Activated CD4-positive, CD25-positive, alpha-beta regulatory T cell treated with anti-CD3 and anti-CD28 coated beads, Interleukin-2, amount 50 U/mL, for 24 hours (primary cell): ENCODE data around the gene EIPR1.
A peak's percentile ranks its signal among the peaks of the same experiment; 100 is the strongest.

ENCODE experiments used
- ATAC-seq, 2 donors: fragments of 150-1000 bp; cut with Tn5 transposase; one replicate each; pipeline ENCODE4 v1.10.0; 2021; ENCODE audit warnings: mild to moderate bottlenecking in 1 of 2, moderate library complexity in 1 of 2

The EIPR1 gene

DNA sequence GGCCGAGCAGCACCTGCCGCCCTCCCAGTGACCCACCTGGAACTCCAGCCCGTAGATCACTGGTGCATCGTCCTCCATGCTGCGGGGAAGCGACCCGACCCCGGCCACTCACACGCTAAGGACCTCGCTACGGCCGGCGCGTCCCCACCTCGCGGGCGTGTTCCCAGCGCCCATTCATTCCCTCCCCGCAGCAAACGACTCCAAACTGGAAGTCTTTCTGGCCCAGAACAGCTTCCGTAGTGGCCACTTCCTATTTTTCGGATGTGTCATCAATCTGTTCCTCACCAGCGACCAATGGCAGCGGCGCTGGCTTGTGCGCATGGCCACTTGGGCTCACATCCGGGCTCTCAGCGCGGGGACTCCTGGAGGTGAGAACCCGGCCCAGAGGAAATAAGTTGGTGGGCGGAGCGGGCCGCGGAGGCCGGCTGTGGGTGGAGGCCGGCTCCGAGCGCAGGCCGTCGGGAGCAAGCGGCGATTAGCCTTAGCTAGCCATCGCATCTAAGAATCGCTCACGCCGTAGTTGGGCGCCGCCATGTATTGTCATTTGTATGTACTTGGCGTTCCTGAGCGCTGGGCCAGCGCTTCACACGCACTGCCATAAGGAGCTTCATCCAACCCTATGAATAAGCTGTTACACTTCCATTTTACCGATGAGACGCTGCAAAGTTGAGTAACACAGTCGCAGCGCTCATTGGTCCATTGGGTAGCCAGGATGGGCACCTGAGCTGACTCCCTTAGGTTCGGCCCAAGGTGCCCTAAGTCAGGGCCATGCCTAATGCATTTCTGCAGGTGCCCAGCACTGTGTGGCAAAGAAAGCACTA lies at the start of gene EIPR1:
TSS of gene EIPR1 (minus strand) at position 207 of the 821 bp plus-strand sequence. CDS start at position 78, 129 bp downstream.
- peak; percentile 85 to 88 for ATAC-seq

DNA sequence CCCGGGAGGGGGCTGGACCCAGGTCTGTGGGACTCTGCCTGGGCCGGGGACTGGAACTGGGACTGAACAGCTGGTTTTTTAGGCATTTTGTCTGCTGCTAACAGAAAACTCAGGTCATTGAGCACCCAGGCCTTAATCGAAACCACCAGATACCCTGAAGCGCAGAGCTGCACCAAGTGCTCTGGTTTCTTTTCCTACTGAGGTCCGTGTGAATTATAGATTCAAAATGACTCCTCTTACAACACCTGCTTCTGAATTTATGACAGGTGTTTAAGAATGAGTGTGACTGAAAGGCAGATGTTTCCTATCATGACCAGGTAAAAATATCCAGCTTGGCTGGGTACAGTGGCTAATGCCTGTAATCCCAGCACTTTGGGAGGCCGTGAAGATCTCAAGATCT lies 49.7 kb upstream of the EIPR1 start:
- no peak for ATAC-seq

- ATAC-seq: no peak
These were observed 49.0 kb upstream of the EIPR1 start for GRCh38 chr2:3426615-3427014.

- ATAC-seq: no peak
These were observed 46.7 kb upstream of the EIPR1 start for GRCh38 chr2:3424171-3424795.

DNA sequence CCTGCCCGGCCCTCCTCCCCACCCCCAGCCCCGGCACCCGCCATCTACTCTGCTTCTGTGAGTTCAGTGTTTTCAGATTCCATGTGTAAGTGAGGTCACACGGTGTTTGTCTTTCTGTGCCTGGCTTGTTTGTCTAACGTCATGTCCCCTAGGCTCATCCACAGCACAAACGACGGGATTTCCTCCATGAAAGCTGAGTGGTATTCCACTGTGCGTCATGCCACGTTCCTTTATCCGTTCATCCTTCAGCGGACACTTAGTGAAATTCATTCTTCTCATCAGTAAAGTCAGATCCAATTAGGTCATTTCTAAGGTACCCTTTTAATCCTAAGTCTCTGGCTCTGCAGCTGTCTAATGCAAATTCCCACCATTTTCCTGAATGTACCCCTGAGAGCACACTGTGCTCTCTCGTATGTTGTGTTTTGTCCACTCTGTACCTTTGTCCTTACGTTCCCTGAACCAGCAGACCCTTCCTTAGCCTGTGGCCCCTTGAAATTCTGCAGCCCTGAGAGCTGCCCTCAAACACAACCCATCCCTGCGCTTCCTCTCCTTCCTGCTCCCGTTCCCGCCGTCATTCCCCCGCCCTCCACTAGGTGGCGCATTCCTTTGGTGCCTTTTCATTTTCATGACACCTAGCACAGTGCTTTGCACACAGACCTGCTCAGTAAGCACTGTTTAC lies 46.0 kb upstream of the EIPR1 start:
- ATAC-seq: peak; percentile 56 to 68

GRCh38 chr2:3422161-3422779 lies 44.7 kb upstream of the EIPR1 start:
- no peak for ATAC-seq

- no peak for ATAC-seq
These were observed 44.0 kb upstream of the EIPR1 start for GRCh38 chr2:3421580-3421979.

GRCh38 chr2:3420769-3421397 lies 43.3 kb upstream of the EIPR1 start:
- no peak for ATAC-seq

- ATAC-seq: no peak
These were observed 42.6 kb upstream of the EIPR1 start for GRCh38 chr2:3420076-3420768.

- no peak for ATAC-seq
These were observed 41.3 kb upstream of the EIPR1 start for GRCh38 chr2:3418766-3419404.

DNA sequence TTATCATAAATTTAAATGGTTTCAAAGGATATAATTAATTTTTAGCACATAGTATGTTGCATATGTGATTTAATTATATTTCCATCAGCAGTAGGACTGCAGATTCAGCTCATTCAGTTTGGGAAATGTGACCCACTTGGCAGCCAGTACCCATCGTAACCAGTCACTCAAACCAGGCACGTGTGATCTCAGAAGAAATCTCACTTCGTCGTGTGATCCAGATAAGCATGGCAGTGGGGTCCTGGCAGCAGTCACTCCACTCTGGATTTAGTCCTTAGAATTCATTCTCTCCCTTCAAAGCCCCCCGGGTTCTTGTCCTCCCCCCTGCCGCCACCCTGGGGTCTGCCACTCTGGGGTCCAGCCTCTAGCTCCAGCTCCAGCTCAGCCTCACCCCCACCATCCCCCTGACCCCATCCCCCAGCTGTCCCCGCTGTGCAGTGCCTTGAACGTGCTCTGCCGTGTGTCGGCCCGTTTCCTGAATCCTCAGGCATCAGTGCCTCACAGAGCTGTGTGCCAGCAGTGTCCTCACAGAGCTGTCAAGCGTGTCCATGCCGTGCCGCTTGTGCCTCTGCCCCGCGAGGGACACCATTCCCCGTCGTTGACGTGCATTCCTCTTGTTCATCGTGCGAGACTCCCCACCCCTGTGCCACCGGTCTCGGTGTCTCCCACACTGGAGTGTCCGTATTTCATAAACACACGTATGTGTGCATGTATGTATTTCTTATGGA lies 36.7 kb upstream of the EIPR1 start:
- no peak for ATAC-seq

DNA sequence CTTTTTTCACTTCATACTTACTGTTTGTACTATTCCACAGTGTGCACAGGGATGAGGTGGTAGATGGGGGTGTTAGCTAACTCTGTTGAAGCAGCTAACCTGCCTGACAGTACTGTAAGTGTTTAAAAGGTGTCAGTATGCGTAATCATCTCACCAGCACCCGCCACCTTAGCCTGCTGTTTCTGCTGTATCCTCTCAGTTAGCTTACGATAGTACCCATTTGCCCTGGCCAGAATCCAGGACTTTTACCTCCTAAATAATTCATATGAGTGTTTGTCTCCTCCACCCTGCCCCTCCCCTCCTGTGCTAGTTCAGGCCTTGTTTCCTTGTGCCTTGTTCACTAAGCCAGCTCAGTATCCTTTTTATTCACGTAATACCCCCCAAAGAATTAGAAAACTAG lies 36.1 kb upstream of the EIPR1 start:
- ATAC-seq: no peak

GRCh38 chr2:3411103-3411502 lies 33.5 kb upstream of the EIPR1 start:
- ATAC-seq: no peak

GRCh38 chr2:3409627-3410170 lies 32.1 kb upstream of the EIPR1 start:
- no peak for ATAC-seq

DNA sequence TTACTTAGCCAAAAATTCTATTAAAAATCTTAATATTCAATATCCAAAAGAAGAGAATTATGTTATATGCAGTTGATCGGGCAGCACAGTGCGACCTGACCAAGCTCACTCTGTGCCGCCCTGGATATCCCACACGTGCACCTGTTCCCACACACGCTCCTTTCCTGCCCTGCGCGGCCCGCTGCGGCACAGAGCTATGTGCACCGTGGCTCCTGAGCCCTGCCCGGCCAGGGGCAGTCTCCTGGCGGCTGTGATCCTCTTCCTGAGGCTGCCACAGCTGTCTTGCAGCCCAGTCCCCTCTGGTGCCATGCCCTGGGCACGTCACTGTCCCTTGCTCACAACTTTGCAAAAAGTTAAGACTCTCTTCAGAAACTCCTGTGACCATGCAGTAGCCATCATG lies 31.2 kb upstream of the EIPR1 start:
- no peak for ATAC-seq

DNA sequence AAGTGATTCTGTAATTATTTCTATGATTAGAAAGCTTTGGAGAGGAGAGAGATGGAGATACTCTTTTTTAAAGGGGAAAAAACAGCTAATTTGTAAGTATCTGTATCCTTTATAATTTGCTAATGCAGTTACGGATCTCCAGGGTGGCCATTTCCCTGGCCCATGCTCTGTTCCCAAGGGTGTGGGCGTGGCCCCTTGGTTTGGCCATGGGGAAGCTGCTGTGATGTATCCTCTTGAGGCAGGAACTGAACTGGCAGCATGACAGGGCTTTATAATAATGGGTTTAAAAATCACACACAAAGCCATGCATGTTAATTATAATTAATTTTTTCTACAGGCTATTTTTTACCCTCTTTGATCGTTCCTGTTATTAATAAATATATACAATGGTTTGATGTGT lies 28.9 kb upstream of the EIPR1 start:
- no peak for ATAC-seq

DNA sequence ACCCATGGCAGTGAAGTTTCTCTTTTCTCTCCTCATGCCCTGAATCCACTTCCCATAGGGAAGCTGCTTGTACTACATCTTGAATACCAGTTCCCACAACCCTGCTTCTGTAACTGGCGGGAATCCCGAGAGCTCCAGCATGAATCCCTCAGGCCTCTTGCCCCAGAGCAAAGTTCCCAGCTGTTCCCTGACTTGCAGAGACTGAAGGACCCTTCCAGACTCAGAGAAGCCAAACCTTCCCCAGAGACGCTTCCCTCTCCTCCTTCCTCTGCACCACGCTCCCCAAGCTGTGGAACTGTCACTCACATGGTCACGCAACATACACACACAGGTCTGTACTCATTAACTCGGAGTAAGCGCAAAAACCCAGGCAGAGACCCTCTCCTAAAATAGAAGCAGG lies 28.3 kb upstream of the EIPR1 start:
- no peak for ATAC-seq

DNA sequence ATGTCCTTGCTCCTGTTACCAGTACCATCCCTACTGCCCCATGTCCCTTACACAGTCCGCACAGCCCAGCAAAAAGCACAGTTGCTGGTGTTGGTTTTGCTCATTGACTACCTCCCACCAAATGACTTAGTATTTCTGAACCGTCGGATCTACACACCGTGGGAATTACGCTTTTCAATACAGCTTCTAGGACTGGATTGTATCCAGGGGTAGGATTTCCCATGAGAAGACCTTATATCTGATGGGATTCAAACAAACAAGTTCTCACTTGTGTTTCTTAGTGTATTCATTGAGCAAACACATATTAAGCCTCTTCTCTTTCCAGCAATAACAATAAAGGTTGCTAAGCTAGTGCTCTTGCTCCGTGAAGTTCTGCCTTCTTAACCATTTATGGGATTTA lies 27.7 kb upstream of the EIPR1 start:
- no peak for ATAC-seq

DNA sequence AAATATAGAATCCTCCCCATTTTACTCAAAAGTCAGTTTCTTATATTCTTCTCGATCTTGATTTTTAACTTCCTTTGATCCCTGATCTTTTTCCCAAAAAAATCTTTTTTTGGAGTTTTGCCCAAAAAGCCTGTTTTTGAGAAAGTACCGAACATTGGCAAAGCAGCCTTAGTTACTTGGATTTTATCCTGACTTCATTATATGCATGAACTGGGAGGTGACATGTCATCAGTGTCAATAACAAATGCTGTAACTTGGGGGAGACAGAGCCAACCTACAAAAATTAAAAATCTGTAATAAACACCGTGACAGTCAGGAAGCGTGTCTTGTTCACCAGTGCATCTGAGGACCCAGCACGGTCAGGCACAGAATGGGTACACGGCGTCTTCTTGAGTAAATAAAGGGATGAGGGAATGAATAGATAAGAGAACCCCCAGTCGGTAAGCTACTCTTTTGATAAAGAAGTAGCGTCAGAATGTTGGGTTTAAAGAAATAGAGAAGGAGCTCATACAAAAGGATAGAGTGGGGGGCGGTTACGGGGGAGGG lies 26.8 kb upstream of the EIPR1 start:
- ATAC-seq: no peak

DNA sequence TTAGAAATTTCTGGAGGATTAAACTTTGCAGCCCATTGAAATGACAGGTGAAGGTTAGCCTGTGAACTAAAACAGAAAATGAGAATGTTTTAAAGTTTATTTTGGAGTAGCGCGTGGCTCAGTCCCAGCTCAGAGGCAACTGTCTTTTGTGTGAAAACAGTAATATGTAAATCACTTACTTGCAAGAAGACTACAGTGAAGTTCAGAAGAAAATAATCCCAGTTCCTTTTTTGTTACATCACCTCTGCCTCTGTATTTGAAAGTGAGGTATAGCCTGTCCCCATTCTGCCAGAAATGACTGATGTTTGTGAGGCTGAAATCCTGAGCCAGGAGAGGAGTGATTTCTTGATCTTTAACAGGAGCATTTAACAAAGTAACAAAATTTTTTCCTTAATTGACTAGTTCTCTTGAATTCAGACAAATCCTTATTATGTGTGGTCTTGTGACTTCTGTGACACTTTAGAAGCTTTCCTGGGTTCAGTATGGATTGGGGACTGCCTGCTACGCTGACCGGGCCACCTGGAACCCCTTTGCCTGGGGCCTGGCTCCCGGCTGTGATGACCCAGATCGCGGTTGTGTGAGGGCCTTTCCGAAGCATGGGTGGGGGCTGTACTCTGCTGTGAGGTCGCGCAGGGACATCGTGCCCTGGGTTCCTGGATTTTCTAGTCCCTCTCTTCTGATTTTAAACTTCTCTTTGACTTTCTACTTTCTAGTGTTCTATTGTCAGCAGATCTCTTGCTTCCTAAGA lies 26.1 kb upstream of the EIPR1 start:
- no peak for ATAC-seq
